H1 (cell line): Measurements from ENCODE around the gene MAP4K1. TPM values are rescaled to one million over a fixed set of nuclear protein-coding genes. Genes with fewer than 3 reads are reported as not detected.

Experiments
- polyA plus RNA-seq, 7 experiments: library from polyadenylated mRNA; depleted of rRNA in 3 of 7; stranded (reverse) in 5 of 7; unstranded in 2 of 7; fragments of >200 nt in 5 of 7; fragments of 200-250 nt in 2 of 7; gene quantifications; 1 replicate in 5 of 7; 2 replicates in 1 of 7; 4 replicates in 1 of 7; pipeline versions ENCODE4 v1.2.1 to v1.2.3, GENCODE V29; 2011 to 2013; ENCODE audit warnings: missing spikeins in 2 of 7, mixed read lengths in 2 of 7
- total RNA-seq: library from RNA; stranded (reverse); fragmentation: NEBNext Ultra II Directional; extraction: Animal tissue kit (Norgen Biotek cat#: 25700); gene quantifications from 2 replicates; pipeline ENCODE4 v1.2.1, GENCODE V29; 2021

The MAP4K1 gene
- total and polyA plus RNA-seq, 2 of the 8 experiments (the other 6 are each of a cell fraction or from before 2014, with no cell fraction given) = 9.0 to 10.4 TPM

Other genes starting within 250 kb of the MAP4K1 start
- gene PSMD8, start 243.4 kb downstream of the MAP4K1 start, total RNA-seq = 170 and 183 TPM in 2 replicates
- gene PSMD8, start 243.4 kb downstream of the MAP4K1 start, polyA plus RNA-seq (2011; rRNA removed) = 410 and 486 TPM in 2 replicates
- 1.2 and 2.7 TPM in 2 replicates for gene GGN, start 229.9 kb downstream of the MAP4K1 start, total RNA-seq
- 0.47 and 0.69 TPM in 2 replicates for gene GGN, start 229.9 kb downstream of the MAP4K1 start, polyA plus RNA-seq (2011; rRNA removed)
- 7.1 and 8.1 TPM in 2 replicates for gene SPRED3, start 229.3 kb downstream of the MAP4K1 start, total RNA-seq
- 10.3 and 13.5 TPM in 2 replicates for gene SPRED3, start 229.3 kb downstream of the MAP4K1 start, polyA plus RNA-seq (2011; rRNA removed)
- gene FAM98C, start 214.9 kb downstream of the MAP4K1 start, total RNA-seq = 4.6 and 6.1 TPM in 2 replicates
- gene FAM98C, start 214.9 kb downstream of the MAP4K1 start, polyA plus RNA-seq (2011; rRNA removed) = 9.4 and 12.3 TPM in 2 replicates
- gene RASGRP4, start 191.7 kb downstream of the MAP4K1 start, total RNA-seq = 1.9 and 2.0 TPM in 2 replicates
- 3.1 and 5.7 TPM in 2 replicates for gene RASGRP4, start 191.7 kb downstream of the MAP4K1 start, polyA plus RNA-seq (2011; rRNA removed)
- gene RYR1, start 184.3 kb downstream of the MAP4K1 start, total RNA-seq = 10.7 and 11.8 TPM in 2 replicates
- 5.8 and 12.3 TPM in 2 replicates for gene RYR1, start 184.3 kb downstream of the MAP4K1 start, polyA plus RNA-seq (2011; rRNA removed)
- 329 and 344 TPM in 2 replicates for gene EIF3K, start 1.2 kb upstream of the MAP4K1 start, total RNA-seq
- 937 and 977 TPM in 2 replicates for gene EIF3K, start 1.2 kb upstream of the MAP4K1 start, polyA plus RNA-seq (2011; rRNA removed)
- 520 and 530 TPM in 2 replicates for gene ACTN4, start 29.7 kb upstream of the MAP4K1 start, total RNA-seq
- 211 and 281 TPM in 2 replicates for gene ACTN4, start 29.7 kb upstream of the MAP4K1 start, polyA plus RNA-seq (2011; rRNA removed)
- gene CAPN12, start 126.5 kb upstream of the MAP4K1 start, total RNA-seq = 7.9 and 8.8 TPM in 2 replicates
- 20.0 and 25.9 TPM in 2 replicates for gene CAPN12, start 126.5 kb upstream of the MAP4K1 start, polyA plus RNA-seq (2011; rRNA removed)
- not detected in 2 replicates for gene LGALS7, start 155.6 kb upstream of the MAP4K1 start, total RNA-seq
- 0.32 and 1.2 TPM in 2 replicates for gene LGALS7, start 155.6 kb upstream of the MAP4K1 start, polyA plus RNA-seq (2011; rRNA removed)
- gene LGALS7B, start 171.2 kb upstream of the MAP4K1 start, total RNA-seq = not detected in 2 replicates
- 3.6 and 6.2 TPM in 2 replicates for gene LGALS7B, start 171.2 kb upstream of the MAP4K1 start, polyA plus RNA-seq (2011; rRNA removed)
- 0.37 and 0.54 TPM in 2 replicates for gene LGALS4, start 195.0 kb upstream of the MAP4K1 start, total RNA-seq
- 0.32 and 0.71 TPM in 2 replicates for gene LGALS4, start 195.0 kb upstream of the MAP4K1 start, polyA plus RNA-seq (2011; rRNA removed)
- gene ECH1, start 213.8 kb upstream of the MAP4K1 start, total RNA-seq = 101 and 103 TPM in 2 replicates
- gene ECH1, start 213.8 kb upstream of the MAP4K1 start, polyA plus RNA-seq (2011; rRNA removed) = 147 and 173 TPM in 2 replicates
- 711 and 779 TPM in 2 replicates for gene HNRNPL, start 232.0 kb upstream of the MAP4K1 start, total RNA-seq
- gene HNRNPL, start 232.0 kb upstream of the MAP4K1 start, polyA plus RNA-seq (2011; rRNA removed) = 403 and 404 TPM in 2 replicates